Measurements from ENCODE around the gene ECEL1.
"Not testable (repeated sequence)": the region's sequence is repeated elsewhere in the genome, so short reads cannot be mapped to it uniquely, and the experiment has no call there.

DNA sequence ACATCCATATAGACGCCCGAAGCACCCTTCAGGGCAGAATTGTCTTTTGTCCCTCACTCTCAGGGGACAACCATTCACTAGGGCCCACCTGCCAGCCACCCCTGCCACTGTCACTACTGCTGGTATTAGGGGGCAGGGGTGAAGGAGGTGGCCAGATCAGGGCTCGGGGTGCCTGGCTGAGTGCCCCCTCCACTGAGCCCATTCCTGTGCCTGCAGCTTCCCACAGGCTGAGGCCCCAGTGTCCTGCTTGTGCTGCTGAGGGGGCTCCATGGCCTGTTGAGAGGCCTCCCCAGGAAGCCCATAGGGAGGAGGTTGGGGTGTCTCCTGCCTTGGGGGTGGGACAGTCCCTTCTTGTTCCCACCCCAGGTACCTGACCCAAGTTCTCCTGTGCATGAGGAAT lies 36.0 kb downstream of the ECEL1 start:
- TF ChIP-seq POLR2AphosphoS5, CTCF, POLR2A, EP300 (IDR thresholded peaks at IDR 0.05): not testable (repeated sequence)

Data from stomach (tissue), 4 donors.